Bronchial epithelial cell (primary cell): ENCODE results near the gene GOLGA1. TPM values are rescaled to one million over a fixed set of nuclear protein-coding genes. Genes with fewer than 3 reads are reported as not detected.
A peak's percentile ranks its signal among the peaks of the same experiment; 100 is the strongest.

Experiments used
- DNase-seq: peaks from one replicate; pipeline ENCODE4 v3.0.0-alpha.2; 2010; ENCODE audit warnings: low read depth
- FAIRE-seq: peaks from 2 replicates; lab custom pipeline; 2011; peaks lifted over from hg19 to GRCh38; lab: Jason Lieb, UNC
- H3K27me3 ChIP-seq: 2 replicates; pipeline ENCODE4 v1.5.1; 2011; ENCODE audit warnings: low read length; ENCODE audit not compliant: control insufficient read depth, insufficient read depth
- H3K36me3 ChIP-seq: 2 replicates; pipeline ENCODE4 v1.5.1; 2011; ENCODE audit warnings: low read length; ENCODE audit not compliant: control insufficient read depth, insufficient read depth
- H3K4me3 ChIP-seq: 2 replicates; pipeline ENCODE4 v1.5.1; 2011; ENCODE audit warnings: mild to moderate bottlenecking, low read depth, low read length, control low read depth
- total RNA-seq: library from RNA; depleted of rRNA; stranded (reverse); fragments of >200 nt; gene quantifications from 2 replicates; pipeline ENCODE4 v1.2.1, GENCODE V29; 2014
- TF ChIP-seq, protein P1 (sequence below): IDR thresholded peaks from 2 replicates; pipeline ENCODE4 v1.5.1; 2011; ENCODE audit warnings: mild to moderate bottlenecking, moderate library complexity, low read length, control low read depth, inconsistent platforms; ENCODE audit not compliant: insufficient read depth, severe bottlenecking

Gene GOLGA1
- total RNA-seq, 1 donor from 2014 or later: 7.9 TPM

DNA sequence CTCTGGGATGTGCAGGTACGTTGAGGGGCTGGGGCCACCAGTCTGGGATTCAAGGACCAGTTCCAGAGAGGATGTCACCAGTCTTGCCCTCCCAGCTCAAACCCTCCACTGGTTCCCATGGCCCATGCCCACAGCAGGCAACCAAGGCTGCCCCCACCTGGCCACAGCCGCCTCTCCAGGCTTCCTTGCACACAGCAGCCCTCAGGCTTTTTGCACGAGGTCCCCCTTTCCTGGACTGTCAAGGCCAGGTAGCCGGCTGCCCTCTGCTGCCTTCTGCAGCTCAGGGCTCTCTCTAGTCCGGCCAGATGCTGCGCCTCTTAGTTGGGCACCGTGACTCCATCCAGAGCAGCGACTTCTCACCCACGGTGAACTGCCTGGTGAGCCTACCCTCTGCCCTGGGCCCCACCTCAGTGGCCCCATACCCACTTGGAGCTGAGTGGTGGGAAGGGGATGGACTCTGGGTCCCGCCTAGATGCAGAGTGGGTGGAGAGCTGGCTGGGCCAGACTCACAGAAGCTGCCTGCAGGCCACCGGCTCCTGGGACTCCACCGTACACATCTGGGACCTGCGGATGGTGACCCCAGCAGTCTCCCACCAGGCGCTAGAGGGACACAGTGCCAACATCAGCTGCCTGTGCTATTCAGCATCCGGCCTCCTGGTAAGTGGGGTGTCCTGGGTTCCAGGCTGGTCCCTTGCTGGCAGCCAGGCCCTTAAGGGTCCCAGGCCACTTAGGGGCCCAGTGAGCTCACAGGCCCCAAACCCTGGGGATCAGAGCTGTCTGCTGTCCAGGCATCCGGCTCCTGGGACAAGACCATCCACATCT is 84.7 kb downstream of the GOLGA1 start:
- Histone ChIP-seq H3K36me3 (peaks cover 34% of the 10 kb centered on the region), H3K27me3 (no peaks in the 10 kb centered on the region), H3K4me3 (no peak overlapping the region)
- DNase-seq (no peak), FAIRE-seq (no peak)
- TF ChIP-seq, protein P1, sequence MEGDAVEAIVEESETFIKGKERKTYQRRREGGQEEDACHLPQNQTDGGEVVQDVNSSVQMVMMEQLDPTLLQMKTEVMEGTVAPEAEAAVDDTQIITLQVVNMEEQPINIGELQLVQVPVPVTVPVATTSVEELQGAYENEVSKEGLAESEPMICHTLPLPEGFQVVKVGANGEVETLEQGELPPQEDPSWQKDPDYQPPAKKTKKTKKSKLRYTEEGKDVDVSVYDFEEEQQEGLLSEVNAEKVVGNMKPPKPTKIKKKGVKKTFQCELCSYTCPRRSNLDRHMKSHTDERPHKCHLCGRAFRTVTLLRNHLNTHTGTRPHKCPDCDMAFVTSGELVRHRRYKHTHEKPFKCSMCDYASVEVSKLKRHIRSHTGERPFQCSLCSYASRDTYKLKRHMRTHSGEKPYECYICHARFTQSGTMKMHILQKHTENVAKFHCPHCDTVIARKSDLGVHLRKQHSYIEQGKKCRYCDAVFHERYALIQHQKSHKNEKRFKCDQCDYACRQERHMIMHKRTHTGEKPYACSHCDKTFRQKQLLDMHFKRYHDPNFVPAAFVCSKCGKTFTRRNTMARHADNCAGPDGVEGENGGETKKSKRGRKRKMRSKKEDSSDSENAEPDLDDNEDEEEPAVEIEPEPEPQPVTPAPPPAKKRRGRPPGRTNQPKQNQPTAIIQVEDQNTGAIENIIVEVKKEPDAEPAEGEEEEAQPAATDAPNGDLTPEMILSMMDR: peak; percentile 50

DNA sequence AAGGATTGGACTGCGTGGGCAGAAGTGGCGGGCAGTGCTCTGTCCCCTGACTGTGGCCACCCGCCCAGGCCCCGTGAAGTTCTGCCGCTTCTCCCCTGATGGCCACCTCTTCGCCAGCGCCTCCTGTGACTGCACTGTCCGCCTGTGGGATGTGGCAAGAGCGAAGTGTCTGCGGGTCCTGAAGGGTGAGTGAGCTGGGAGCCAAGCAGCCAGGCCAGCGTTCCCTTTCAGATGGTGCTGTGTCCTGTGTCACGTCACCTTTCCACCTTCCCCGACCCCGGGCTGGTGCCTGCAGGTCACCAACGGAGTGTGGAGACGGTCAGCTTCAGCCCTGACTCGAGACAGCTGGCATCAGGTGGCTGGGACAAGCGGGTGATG is 85.3 kb downstream of the GOLGA1 start:
- no peak for FAIRE-seq
- DNase-seq: no peak
- no peaks in the 10 kb centered on the region for H3K27me3 ChIP-seq
- H3K36me3 ChIP-seq: peaks cover 30% of the 10 kb centered on the region
- H3K4me3 ChIP-seq: no peak overlapping the region
- TF ChIP-seq, protein P1: no peak

DNA sequence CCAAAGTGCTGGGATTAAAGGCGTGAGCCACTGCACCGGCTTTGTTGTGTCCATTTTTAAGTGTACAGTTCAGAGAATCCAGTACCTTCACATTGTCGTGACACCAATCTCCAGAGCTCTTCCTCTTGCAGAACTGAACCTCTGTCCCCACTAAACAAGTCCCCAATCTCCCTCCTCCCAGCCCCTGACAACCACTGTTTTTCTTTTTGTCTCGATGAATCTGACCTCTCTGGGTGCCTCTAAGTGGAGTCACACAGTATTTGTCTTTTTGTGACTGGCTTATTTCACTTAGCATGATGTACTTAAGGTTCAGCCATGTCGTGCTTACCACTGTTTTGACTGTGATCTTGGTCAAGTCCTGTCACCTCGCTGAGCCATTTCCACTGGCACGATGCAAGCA is 86.1 kb downstream of the GOLGA1 start:
- FAIRE-seq (no peak), DNase-seq (no peak)
- Histone ChIP-seq H3K27me3 (no peaks in the 10 kb centered on the region), H3K4me3 (no peak overlapping the region), H3K36me3 (peaks cover 24% of the 10 kb centered on the region)
- TF ChIP-seq, protein P1: no peak

DNA sequence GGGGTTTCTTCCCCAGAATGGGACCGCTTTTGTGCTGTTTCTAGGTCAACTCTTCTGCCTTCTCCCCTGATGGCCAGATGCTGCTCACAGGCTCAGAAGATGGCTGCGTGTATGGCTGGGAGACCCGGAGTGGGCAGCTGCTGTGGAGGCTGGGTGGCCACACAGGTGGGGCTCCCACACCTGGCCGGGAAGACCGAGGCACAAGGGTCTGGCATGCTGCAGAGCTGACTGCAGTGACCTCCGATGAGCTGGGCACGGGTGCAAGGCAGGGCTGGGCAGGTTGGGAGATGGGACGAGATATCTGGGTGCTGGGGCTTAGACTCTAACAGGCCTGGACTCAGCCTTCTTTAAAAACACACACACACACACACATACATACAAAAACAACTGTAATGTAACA is 86.7 kb downstream of the GOLGA1 start:
- Histone ChIP-seq H3K36me3 (peaks cover 20% of the 10 kb centered on the region), H3K27me3 (no peaks in the 10 kb centered on the region), H3K4me3 (no peak overlapping the region)
- DNase-seq (no peak), FAIRE-seq (no peak)
- TF ChIP-seq, protein P1: no peak

DNA sequence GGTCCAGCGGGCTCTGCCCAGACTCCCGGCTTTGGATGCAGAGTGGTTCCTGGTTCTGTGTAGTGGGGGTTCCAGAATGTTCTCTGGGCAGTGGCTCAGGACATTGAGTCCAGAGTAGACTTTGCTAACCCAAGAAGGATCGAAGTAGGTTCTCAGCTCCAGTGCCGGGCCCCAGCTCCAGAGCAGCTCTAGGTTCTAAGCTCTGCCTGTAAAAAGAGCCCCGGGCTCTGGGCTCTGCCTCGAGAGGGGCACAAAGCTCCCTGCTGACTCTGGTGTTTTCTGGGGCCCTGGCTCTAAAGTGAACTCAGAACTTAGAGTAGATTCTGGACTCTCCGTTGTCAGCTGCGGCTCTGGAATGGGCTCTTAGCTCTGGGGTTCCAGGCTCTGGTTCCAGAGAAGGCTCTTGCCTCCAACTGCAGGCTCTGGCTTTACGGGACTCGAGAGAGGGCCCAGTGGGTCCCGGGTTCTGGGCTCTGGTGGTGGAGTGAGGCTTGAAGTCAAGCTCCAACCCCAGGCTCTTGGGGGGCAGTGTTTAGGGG is 87.2 kb downstream of the GOLGA1 start:
- no peak for DNase-seq
- TF ChIP-seq, protein P1: no peak

More for the DNA sequence above, 87.2 kb downstream of the GOLGA1 start:
- H3K4me3 ChIP-seq: peak overlapping the region; percentile 40
- no peaks in the 10 kb centered on the region for H3K27me3 ChIP-seq
- FAIRE-seq: no peak
- peaks cover 15% of the 10 kb centered on the region for H3K36me3 ChIP-seq
